Stimulated activated CD8-positive, alpha-beta memory T cell treated with anti-CD3 and anti-CD28 coated beads, Interleukin-7, amount 100 ng/mL, for 1 hour (primary cell): ENCODE data around the gene COX7A2.

Experiments
- DNase-seq, 2 donors: peaks; one replicate each; pipeline ENCODE4 v3.0.0-alpha.2; 2020; ENCODE audit warnings: low read depth in 2 of 2

The COX7A2 gene

GRCh38 chr6:75220357-75220756 is 23.2 kb downstream of the COX7A2 start:
- DNase-seq: no peak

DNA sequence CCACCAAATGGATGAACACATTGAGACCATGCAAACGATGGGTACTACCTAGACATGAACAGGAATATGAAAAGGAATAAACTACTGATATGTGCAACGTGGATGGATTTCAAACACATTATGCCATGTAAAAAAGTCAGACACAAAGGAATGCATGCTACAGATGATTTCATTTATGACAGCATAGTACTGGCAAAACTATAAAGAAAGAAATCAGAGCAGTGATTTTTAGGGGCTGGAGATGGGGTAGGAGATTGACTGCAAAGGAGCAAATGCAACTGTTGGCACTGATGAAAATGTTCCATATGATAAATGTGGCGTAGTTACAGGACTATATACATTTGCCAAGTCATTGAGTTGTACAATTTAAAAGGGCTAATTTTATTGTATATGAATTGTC is 24.3 kb downstream of the COX7A2 start:
- DNase-seq: no peak

DNA sequence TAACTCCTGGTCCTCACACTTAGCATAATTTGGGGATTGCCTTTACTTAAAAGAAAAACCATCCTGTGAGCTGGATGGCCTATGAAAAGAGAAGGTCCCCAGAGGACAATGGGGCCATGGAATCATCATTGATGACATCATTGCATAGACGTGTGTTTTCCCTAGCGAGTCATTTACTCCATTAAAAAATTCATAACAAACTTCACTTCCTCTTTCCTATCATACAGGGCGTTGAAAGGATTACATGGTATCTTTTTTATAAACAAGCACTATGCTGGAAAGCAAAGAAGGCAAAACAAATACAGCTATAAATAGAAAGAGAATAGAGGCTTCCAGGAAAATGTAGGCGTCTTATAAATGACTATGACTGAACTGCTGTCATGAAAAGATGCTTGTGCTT is 26.4 kb downstream of the COX7A2 start:
- no peak for DNase-seq

DNA sequence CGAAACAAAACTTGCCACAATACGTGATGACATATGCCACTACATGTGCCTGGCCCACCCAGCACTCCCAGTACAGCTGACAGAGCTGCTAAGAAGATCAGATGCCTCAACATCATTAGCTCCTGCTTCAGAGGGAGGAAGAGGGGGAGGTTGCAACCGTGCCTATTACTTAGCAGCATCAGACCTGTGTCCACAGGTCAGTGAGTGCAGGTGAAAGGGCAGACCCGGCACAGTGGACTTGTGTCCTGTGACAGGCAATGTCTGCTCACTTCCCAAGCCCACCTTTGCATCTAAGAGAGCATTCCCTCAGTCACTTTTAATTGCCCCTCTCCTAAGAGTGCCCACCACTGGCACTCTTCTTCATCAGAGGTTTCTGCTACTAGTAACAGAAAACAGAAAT is 28.3 kb downstream of the COX7A2 start:
- DNase-seq: no peak

- no peak for DNase-seq
Measured at GRCh38 chr6:75213732-75214131, 29.9 kb downstream of the COX7A2 start.

GRCh38 chr6:75213112-75213511 is 30.5 kb downstream of the COX7A2 start:
- DNase-seq: no peak

DNA sequence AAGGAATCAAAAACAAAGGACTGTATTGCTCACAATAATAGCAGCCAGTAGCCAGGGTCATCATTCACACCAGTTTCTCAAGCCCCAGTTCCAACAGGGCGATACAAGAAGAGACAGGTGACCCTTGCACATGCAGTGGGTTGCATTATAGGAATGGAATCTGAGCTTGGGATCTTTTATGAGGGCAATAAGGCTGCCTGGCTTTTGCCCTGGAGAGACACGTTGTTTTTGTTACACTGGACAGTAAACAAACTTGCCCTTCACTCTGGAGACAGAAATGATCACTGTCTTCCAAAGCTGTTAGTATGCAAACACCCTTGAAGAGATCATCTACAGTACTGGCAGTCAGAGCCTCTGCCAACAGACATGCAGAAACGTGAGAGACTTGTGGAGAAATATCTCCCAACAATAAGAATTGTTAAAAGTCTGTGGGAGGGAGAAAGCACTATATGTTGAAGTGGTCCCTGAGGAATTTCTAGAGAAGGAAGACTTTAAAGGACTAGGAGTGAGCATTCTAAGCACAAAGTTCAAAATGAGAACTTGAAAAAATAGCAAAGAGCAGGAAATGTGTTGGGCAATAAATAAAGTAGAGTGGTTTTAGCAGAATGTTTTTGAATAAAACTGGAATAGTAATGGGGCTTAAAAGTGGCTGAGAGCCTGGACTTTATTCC is 31.5 kb downstream of the COX7A2 start:
- DNase-seq: no peak

- DNase-seq: peak in 1 of 2 donors; percentile 19
Measured at GRCh38 chr6:75210885-75211739, 32.5 kb downstream of the COX7A2 start.

GRCh38 chr6:75209184-75209723 is 34.3 kb downstream of the COX7A2 start:
- DNase-seq: no peak

DNA sequence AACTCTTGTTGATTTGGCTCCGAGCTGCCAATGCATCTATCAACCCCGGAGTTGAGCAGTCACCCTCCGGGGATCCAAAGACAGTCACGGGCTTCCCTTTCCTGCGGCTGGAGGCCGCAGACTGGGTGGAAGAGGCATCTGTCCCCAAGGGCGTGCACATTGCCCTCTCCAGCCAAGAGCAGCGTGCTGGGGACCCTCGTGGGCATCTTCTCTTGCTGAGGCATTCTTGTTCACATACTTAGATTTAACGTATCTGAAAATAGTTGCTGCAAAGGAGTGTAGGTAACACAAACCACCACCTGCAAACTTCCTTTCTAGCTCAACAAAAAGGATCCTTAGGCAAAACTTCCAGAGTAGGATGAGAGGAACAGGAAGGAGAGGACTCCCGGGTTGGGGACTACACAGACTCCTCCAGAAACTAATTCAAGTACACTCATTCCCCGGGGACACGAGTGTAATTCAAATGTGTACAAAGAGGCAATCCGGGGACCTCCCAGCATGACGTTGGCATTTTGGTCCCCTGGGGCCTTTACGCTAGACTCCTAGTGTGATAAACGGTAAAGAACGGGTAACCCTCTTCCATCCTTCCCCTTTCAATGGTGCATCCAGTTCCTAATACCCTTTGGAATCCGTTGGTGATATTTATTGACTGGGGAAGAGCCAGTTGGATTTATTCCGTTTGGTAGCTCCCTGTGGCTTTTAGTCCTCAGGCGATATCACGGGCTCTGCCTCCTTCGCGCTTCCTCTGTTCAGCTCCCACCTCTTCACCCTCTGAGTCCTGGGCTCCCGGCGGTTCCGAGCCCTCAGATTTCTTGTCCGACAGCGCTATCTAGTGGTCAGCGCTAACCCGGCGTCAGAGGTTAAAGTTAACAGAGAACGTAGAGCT is 35.1 kb downstream of the COX7A2 start:
- peak; percentile 60 to 64 for DNase-seq

GRCh38 chr6:75206576-75207342 is 36.8 kb downstream of the COX7A2 start:
- DNase-seq: no peak

DNA sequence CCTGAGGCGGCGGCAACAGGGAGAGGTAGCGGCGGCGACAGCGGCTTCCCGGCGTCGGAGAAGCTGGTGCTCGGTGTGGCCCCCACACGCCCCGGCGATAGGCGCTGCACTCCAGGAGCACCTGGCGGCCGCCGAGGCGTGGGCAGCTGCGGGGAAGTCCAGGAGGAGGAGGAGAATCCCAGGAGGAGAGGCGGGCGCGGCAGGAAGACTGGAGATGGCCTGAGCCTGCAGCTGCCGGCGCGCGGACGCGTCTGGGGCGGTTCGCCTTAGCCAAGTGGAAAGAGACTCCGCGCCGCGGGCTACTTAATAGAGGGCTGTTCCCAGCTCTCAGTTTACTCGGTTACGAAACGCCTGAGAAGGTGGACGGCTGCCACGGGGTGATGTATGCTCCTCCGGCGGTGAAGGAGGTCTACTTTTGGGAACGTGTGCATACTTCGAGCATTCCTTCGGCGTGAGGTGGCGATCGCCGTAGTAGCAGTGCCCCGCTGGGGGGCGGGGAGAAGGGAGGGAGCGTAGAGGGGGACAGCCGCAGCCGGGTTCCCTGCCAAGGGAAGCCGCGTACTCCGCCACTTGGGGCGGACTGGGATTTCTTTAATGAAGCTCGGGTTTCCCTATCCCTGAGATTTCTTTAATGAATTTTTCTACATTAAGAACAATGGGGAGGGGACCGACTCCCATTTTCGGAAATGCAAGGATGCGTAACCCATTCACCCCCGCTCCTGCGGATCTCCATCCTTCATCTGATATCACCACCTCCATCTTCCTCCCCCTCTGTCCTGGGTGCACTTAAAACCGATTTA is 37.6 kb downstream of the COX7A2 start, which contains the start of gene COL12A1:
Gene COL12A1, minus strand, starts transcription at position 278 of the 800 bp plus-strand sequence. CDS start 3,261 bp downstream, outside the sequence.
- DNase-seq: no peak

- no peak for DNase-seq
Measured at GRCh38 chr6:75204959-75205775, 38.4 kb downstream of the COX7A2 start.

GRCh38 chr6:75204217-75204958 is 39.2 kb downstream of the COX7A2 start:
- no peak for DNase-seq

DNA sequence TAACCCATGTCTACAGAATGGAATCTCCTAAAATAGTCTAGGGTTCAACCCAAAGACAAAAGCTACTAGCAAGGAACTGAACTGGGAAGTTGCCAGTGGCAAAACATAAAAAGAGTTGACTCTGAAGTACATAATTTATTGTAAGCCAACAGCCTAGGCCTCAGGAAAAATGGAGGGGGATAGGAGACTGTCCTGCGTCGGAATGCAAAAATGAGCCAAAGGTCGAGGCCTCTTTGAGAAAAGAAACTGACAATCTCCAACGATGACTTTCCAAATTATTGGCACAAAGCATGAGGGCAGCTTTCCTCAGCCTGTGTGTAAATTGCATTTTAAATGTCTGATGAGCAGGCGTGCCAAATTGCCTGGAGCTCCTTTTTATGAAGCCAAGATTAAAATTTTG is 39.9 kb downstream of the COX7A2 start:
- no peak for DNase-seq

- DNase-seq: no peak
Measured at GRCh38 chr6:75202676-75203131, 40.9 kb downstream of the COX7A2 start.

GRCh38 chr6:75201901-75202672 is 41.5 kb downstream of the COX7A2 start:
- no peak for DNase-seq

GRCh38 chr6:75201021-75201420 is 42.6 kb downstream of the COX7A2 start:
- DNase-seq: no peak
